Testis (tissue), 5 donors: ENCODE data around the gene KCNIP2. TPM values are rescaled to one million over a fixed set of nuclear protein-coding genes. Genes with fewer than 3 reads are reported as not detected.

ENCODE experiments used
- DNase-seq: peaks from one replicate; pipeline ENCODE4 v3.0.0-alpha.2; 2019
- H3K27ac ChIP-seq, 2 donors: fragments of 200-600 bp; sonication (generic); one replicate each; pipeline ENCODE4 v1.5.1; 2019
- H3K27me3 ChIP-seq: fragments of 200-600 bp; sonication (generic); one replicate; pipeline ENCODE4 v1.5.1; 2019
- H3K36me3 ChIP-seq: fragments of 200-600 bp; sonication (generic); one replicate; pipeline ENCODE4 v1.5.1; 2017; ENCODE audit warnings: low read depth; ENCODE audit errors: missing control alignments
- H3K4me1 ChIP-seq: fragments of 200-600 bp; sonication (generic); one replicate; pipeline ENCODE4 v1.5.1; 2019
- H3K4me3 ChIP-seq, 2 donors: fragments of 200-600 bp; sonication (generic); one replicate each; pipeline ENCODE4 v1.5.1; 2017 to 2019
- H3K9me3 ChIP-seq: fragments of 200-600 bp; sonication (generic); one replicate; pipeline ENCODE4 v1.5.1; 2017
- POLR2A ChIP-seq: fragments of 450-650 bp; IDR thresholded peaks from one replicate; pipeline ENCODE4 v1.6.1; 2017; ENCODE audit warnings: antibody characterized with exemption, mild to moderate bottlenecking, moderate library complexity
- WGBS, 2 donors: methylation state at CpG; one replicate each; pipeline ENCODE4 v1.1.5; 2018; 5-methylcytosine and 5-hydroxymethylcytosine counted together
- intact Hi-C: fragments of 100-400 bp; cut with DNase I; formaldehyde crosslinking; loops from one replicate; pipeline ENCODE4 v1.15.1; 2023; ENCODE audit warnings: low total_unique reads
- long read RNA-seq, 2 donors: transcript quantifications; one replicate each; lab custom pipeline, GENCODE V29; 2026
- polyA plus RNA-seq: library from polyadenylated mRNA; stranded (reverse); fragments of 350-450 nt; fragmentation: Illumina TruSeq; extraction: RNeasy Lipid Tissue Mini Kit (QIAGEN cat#74804); gene quantifications from one replicate; pipeline ENCODE4 v1.2.3, GENCODE V29; 2014; ENCODE audit warnings: low read depth, low replicate concordance; ENCODE audit not compliant: insufficient read depth
- total RNA-seq, 2 donors: library from RNA; depleted of rRNA; stranded (reverse); fragments of >200 nt; gene quantifications; one replicate each; pipeline ENCODE4 v1.2.3, GENCODE V29; 2016
- TF ChIP-seq, protein P1 (sequence below), 3 experiments: fragments of 450-650 bp in 2 of 3; fragments of 200-600 bp in 1 of 3; sonication (generic) in 1 of 3; IDR thresholded peaks; one replicate each; pipeline ENCODE4 v1.5.1; 2016 to 2019; ENCODE audit warnings: antibody characterized with exemption in 3 of 3, mild to moderate bottlenecking in 2 of 3, moderate library complexity in 1 of 3

Gene KCNIP2
- 1 to 10 TPM; 5.6 to 6.8 TPM for total RNA-seq
- polyA plus RNA-seq, result 5.1 TPM
- long read RNA-seq, donor 1, result 0 reads
- long read RNA-seq, donor 2, partial matches to known transcripts, result 0 of 1 reads
- long read RNA-seq, donor 2, other reads (novel, unspliced or antisense), result 0 of 1 reads

DNA sequence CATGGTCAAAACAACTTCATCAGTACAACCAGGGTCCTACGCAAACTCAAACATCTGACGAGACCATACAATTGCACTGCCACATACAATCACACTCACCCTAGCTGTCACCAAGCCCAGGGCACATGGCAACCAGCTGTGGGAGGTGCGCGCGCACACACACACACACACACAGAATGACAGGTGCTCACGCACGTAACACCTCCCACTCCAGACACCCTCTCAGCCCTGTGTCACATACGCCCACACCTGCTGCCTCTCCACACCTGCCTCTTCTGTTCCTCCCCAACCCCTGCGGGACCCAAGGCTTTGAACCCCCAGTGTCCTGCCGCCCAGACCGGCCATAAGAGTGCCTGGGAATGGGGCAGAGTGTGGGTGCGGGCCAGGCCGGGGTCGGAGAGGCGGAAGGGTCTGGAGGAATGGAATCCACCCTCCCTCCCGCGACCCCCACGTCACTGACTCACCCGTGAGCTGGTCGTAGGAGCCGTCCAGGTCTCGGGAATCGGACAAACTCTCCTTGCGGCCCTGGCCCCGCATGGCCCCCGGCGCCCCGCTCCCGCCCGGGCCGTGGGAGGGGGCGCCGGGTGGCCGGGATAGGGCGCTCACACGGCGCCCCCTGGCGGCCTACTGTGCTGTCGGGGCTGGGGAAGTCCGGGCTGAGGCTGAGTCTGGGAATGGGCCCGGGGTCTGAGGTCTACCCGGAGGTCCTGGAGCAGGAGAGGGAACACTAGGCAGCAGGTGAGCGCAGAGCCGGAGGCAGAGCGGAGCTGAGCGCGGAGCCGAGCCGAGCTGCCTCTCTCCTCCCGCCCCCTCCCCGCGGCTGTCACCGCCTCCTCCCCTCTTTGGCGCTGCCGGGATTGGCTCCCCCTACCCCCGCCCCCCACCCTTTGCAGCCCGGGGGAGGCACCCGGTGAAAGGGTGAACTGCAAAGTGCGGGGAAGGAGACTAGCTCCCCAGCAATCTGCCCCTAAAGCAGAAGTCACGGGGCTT is at the start of gene KCNIP2:
TSS of gene KCNIP2 (minus strand) at position 769 of the 990 bp plus-strand sequence. CDS start at position 537, 232 bp downstream.
- DNase-seq, result peak; percentile 36
- WGBS, 2 donors, result 35 to 73% methylated on average over 8 to 58 of the region's 60 CpGs
- H3K27me3 ChIP-seq, result no peaks in the 10 kb centered on the region
- no peak for TF ChIP-seq POLR2A
- TF ChIP-seq, protein P1, sequence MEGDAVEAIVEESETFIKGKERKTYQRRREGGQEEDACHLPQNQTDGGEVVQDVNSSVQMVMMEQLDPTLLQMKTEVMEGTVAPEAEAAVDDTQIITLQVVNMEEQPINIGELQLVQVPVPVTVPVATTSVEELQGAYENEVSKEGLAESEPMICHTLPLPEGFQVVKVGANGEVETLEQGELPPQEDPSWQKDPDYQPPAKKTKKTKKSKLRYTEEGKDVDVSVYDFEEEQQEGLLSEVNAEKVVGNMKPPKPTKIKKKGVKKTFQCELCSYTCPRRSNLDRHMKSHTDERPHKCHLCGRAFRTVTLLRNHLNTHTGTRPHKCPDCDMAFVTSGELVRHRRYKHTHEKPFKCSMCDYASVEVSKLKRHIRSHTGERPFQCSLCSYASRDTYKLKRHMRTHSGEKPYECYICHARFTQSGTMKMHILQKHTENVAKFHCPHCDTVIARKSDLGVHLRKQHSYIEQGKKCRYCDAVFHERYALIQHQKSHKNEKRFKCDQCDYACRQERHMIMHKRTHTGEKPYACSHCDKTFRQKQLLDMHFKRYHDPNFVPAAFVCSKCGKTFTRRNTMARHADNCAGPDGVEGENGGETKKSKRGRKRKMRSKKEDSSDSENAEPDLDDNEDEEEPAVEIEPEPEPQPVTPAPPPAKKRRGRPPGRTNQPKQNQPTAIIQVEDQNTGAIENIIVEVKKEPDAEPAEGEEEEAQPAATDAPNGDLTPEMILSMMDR (IDR thresholded peaks at IDR 0.05), result peak in 2 of 3 experiments; percentile 13 to 43
- peak within 1 kb of the TSS; percentile 26 to 38 for H3K4me3 ChIP-seq
- H3K36me3 ChIP-seq, result no peaks in the 10 kb centered on the region
- H3K27ac ChIP-seq, result no peak within 1 kb of the TSS
- intact Hi-C loops, result loop anchor here (10.0 kb wide), 1 partner anchor 171 kb away; no protein-coding TSS in a partner anchor
- H3K9me3 ChIP-seq, result no peaks in the 10 kb centered on the region
- H3K4me1 ChIP-seq, result peaks cover 20% of the 10 kb centered on the region

DNA sequence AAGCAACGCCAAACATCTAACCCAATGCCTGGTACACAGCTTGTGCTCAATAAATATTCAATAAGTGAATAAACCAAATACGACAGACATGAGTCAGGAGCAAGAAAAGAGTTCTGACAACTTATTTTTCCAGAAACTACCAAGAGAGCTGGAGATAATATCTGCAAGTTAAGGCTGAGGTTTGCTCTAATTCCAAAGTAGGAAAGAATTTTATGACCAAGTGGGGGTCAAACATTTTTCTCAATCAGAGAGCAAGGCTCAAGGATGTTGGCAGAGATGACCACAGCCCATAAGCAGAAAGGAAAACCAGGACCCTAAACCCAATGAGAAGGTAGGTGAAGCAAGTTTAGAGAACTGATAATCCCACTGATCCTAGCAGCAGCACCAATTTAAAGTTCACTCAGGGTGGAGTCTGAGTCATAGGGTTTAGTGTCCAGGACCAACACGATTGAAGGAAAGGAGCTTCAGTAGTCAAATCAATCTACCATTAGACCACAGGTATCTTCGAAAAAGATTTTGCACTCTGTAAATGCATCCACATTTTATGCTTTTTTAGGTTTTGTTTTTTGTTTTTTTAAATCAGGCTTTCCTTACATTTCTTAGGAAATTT is 49.3 kb upstream of the KCNIP2 start:
- 84 to 90% methylated on average over 4 of the region's 4 CpGs for WGBS, 2 donors
- intact Hi-C loops, result no loop called here

DNA sequence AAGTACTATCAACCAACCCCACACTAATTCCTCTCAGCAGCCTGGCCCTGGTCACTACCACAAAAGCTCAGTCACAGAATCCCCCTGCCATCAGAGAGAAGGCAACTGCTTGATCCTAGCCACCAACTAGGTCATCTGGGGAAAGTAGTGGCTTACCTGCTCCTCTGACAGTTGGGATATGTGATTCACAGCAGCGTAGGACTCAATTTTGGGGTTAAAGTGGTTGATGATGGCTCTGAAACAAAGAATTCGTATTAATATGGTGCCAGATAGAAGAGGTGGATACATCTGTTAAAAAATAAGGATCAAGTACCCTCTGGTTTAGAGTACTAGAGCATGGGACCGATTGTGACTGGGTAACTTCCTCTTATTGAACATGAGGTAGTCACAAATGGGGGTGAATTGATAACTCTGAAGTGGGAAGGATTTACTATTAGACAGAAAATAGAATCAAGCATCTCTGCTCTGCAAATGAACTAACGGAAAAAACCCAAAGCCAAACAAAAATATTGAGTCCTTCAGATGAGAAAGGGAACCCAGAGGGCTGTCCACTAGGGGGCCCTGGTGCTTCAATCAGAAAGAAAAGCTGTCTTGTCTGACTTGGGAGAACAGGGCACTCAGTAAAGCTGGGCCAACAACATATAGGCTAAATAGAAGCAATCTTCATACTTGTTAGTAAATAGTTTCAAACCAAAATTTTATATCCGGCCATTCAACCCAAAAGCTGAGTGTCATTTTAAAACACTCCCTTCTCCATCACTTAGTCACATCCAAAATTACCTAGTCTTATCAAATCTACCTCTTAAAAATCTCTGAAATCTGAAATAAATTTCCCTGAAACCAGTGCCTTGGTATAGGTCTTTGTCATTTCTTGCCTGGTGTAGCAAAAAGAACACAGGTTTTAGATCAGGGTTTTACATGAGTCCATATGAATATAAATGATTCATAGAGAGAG is 45.9 kb upstream of the KCNIP2 start:
- Histone ChIP-seq H3K4me3 (no peak overlapping the region), H3K27ac (no peak overlapping the region), H3K27me3 (no peaks in the 10 kb centered on the region), H3K36me3 (no peaks in the 10 kb centered on the region), H3K9me3 (no peaks in the 10 kb centered on the region), H3K4me1 (no peaks in the 10 kb centered on the region)
- intact Hi-C loops, result no loop called here
- TF ChIP-seq POLR2A, result no peak
- TF ChIP-seq, protein P1 (IDR thresholded peaks at IDR 0.05), result peak; percentile 52 to 81 (median 76)
- DNase-seq, result peak; percentile 88
- 70 to 73% methylated on average over 5 of the region's 5 CpGs for WGBS, 2 donors

More for the DNA sequence above, 49.3 kb upstream of the KCNIP2 start:
- H3K4me3 ChIP-seq, result no peak overlapping the region
- no peaks in the 10 kb centered on the region for H3K9me3 ChIP-seq
- no peak for DNase-seq
- TF ChIP-seq, protein P1 (IDR thresholded peaks at IDR 0.05), result no peak
- no peak for TF ChIP-seq POLR2A
- H3K36me3 ChIP-seq, result no peaks in the 10 kb centered on the region
- H3K4me1 ChIP-seq, result no peaks in the 10 kb centered on the region
- no peak overlapping the region for H3K27ac ChIP-seq
- H3K27me3 ChIP-seq, result no peaks in the 10 kb centered on the region

DNA sequence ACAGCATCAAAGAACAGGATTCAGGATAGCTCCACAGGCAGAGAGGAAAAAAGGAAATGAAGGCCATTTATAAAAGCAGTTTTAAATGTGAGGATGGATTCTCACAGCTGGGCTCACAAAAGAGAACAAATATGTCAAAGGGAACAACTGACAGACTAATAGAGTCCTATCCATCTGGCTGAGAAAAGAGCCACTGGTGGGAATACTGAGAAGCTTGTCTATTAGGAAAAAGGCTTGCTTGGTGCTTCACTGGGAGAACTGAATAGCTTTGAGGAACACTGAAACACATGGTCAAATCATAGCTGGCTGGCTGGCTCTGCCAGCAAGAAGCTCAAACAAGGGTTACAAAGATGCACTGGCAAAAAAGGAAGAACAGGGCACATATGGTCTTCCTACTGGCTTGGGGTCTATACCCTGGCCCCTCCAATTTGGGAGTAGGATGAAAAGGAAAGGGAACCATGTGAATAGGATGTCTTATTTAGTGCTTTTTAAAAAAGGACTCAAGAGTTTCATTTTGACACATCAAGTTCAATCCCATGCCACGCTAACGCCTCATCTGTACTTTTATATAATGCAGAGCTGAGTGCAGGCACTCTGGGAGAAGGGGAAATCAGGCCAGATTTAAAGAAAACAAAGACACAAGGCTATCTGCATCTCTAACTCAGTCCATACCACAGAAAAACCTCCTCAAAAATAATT is 44.8 kb upstream of the KCNIP2 start:
- intact Hi-C loops, result no loop called here
- no peak overlapping the region for H3K4me3 ChIP-seq
- H3K36me3 ChIP-seq, result no peaks in the 10 kb centered on the region
- no peaks in the 10 kb centered on the region for H3K9me3 ChIP-seq
- no peaks in the 10 kb centered on the region for H3K27me3 ChIP-seq
- no peak for DNase-seq
- H3K4me1 ChIP-seq, result no peaks in the 10 kb centered on the region
- TF ChIP-seq, protein P1 (IDR thresholded peaks at IDR 0.05), result no peak
- no peak for TF ChIP-seq POLR2A
- 73 to 86% methylated on average over 2 of the region's 2 CpGs for WGBS, 2 donors
- H3K27ac ChIP-seq, result no peak overlapping the region
